HG03432 (cell line): Measurements from ENCODE around the gene MRPL12.

ENCODE experiments used
- ATAC-seq: cut with Tn5 transposase; IDR thresholded peaks from one replicate; pipeline ENCODE4 v1.9.1; 2021; ENCODE audit warnings: mild to moderate bottlenecking, moderate library complexity; ENCODE audit not compliant: unreplicated experiment

The MRPL12 gene

DNA sequence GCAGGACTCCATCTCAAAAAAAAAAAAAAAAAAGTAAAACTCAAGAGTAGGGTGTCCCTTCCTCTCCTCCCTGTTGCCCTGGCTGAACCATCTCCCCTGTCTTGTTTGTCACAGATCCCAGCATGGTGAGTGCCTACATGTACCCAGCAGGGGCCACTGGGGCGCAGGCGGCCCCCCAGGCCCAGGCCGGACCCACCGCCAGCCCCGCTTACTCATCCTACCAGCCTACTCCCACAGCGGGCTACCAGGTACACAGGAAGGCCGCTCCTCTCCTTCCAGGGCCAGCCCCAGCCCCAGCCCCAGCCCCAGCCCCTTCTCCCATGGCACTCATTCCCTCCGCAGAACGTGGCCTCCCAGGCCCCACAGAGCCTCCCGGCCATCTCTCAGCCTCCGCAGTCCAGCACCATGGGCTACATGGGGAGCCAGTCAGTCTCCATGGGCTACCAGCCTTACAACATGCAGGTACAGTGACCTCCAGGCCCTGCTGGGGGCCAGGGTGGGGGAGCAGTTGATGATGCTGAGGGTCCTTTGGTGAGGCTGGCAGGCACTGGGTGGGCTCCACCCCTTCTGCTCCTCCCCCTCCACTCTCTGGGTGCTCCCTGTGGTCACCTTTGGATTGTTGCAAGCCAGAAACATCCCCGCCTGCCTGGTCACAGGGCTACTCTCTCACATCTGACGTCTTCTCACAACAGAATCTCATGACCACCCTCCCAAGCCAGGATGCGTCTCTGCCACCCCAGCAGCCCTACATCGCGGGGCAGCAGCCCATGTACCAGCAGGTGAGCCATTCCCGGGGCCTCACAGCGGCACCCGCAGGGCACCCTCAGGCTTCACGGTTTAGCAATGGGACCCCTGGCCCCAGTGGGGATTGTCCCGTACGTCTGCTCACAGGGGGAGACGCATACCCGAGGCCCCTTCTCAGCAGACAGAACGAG is 2.5 kb upstream of the MRPL12 start:
- no peak for ATAC-seq

DNA sequence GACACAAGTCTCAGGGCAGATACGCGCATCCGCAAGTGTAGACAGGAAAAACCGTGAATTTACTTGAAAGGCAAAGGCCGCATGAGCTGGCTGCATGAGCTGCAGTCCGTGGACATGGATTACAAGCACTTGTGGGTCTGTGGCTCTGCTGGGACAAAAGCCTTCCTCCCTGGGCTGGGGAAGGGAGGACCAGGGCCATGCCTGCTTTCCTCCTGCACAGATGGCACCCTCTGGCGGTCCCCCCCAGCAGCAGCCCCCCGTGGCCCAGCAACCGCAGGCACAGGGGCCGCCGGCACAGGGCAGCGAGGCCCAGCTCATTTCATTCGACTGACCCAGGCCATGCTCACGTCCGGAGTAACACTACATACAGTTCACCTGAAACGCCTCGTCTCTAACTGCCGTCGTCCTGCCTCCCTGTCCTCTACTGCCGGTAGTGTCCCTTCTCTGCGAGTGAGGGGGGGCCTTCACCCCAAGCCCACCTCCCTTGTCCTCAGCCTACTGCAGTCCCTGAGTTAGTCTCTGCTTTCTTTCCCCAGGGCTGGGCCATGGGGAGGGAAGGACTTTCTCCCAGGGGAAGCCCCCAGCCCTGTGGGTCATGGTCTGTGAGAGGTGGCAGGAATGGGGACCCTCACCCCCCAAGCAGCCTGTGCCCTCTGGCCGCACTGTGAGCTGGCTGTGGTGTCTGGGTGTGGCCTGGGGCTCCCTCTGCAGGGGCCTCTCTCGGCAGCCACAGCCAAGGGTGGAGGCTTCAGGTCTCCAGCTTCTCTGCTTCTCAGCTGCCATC is 1.7 kb upstream of the MRPL12 start:
- ATAC-seq, result no peak

DNA sequence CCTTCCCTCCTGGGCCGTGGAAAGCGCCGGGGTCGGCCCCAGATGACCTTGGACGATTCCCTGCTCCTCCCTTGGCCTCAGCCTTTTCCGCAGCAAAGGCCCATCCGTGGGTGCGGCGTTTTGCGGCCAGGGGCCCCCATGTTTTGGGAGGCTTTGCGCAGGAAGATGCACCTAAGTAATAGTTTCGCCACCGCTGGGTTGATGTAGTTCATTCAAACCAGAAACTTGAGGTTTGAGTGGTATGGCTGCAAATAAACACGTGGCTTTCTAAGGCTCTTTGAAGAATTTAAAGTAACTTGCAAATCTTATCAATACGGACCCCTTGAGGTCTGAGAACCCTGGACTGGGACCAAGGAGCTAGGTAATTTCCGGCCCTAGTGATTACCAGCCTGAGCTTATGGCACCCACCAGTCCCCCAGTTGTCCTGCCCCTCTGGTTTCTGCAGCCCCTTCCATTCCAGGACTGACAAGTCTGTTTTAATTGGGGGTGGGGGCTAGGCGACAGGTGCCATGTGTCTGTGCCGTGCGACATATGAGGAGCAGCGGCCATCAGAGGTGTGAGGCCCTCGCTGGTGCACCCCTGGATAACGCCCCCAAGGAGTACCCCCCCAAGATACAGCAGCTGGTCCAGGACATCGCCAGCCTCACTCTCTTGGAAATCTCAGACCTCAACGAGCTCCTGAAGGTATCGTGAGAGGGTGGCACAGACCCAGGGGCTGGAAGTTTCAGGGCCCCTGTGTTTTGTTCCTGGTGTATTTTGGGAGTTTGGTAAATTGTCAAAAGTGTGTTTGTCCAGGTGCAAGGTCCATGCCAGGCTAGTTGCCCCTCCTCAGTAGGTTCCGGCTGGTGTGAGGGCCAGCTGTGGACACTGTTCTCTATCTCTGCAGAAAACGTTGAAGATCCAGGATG is 834 bp downstream of the MRPL12 start:
- ATAC-seq, result no peak

DNA sequence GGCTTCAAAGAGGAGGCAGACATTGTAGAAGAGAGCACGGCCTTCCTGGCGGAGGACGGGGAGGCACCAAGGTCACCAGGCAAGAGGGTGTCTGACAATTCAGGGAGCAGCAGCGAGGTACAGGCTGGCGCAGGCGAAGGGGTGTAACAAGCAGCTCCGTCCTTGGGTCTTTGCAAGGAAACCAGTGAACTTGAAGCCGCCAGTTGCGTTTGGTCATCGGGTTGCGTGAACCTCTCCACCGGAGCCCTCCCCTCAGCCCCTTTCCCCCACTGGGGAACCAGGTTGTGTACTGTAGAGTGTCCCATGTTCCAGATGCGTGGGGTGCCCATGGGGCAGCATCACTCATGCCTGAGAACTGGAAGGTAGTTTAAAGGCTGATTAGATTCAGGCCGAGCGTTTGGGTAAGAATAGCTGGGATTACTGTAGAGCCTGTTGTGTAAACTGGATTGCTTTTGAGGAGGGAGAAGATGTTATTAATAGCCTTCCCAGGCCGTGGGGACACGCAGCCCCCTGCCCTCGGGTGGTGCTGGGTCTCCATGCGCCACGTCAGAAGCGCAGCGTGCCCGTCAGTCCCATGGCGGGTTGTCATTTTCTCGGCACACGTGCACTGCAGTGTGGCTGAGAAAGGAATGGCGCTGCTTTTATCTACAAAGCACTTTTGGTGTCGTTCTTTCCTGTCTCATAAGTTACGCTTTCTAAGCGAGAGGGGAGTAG is 2.5 kb downstream of the MRPL12 start:
- no peak for ATAC-seq

DNA sequence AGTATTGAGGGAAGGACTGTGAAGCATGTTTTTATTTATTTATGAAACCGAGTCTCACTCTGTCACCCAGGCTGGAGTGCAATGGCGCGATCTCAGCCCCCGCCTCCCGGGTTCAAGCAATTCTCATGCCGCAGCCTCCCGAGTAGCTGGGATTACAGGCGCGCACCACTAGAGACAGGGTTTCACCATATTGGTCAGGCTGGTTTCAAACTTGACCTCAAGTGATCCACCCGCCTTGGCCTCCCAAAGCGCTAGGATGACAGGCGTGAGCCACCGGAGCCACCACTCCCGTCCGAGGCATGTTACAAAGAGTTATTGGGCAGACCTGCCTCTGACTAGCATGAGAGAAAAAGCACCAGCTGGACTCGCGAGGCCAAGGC is 3.1 kb downstream of the MRPL12 start:
- no peak for ATAC-seq

DNA sequence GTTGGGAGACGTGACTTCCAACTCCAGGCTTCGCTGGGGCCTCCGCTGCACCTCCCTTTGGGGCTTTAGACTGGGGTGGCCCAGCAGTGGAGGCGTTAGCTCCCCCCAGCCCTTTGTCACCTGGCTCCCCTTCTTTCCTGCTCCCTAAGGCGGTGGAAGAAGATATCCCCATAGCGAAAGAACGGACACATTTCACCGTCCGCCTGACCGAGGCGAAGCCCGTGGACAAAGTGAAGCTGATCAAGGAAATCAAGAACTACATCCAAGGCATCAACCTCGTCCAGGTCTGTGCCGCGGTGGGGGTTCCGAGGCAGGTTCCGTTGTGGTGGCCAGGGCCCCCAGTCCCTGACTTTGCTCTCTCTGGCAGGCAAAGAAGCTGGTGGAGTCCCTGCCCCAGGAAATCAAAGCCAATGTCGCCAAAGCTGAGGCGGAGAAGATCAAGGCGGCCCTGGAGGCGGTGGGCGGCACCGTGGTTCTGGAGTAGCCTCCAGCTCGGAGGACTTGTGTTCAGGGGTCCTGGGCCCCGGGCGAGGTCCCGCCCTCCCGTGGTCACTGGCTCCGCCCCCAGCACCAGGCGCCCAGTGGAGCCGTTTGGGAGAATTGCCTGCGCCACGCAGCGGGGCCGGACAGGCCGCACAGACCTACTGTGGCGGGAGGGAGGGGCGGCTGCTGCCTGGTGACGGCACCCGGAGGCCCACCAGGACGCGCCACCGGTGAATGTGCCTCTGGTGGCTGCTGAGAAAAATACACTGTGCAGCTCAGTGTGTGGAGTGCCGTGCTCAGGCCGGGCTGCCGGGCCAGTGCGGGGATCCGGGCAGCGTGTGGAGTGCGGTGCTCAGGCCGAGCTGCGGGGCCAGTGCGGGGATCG is 3.8 kb downstream of the MRPL12 start:
- no peak for ATAC-seq

DNA sequence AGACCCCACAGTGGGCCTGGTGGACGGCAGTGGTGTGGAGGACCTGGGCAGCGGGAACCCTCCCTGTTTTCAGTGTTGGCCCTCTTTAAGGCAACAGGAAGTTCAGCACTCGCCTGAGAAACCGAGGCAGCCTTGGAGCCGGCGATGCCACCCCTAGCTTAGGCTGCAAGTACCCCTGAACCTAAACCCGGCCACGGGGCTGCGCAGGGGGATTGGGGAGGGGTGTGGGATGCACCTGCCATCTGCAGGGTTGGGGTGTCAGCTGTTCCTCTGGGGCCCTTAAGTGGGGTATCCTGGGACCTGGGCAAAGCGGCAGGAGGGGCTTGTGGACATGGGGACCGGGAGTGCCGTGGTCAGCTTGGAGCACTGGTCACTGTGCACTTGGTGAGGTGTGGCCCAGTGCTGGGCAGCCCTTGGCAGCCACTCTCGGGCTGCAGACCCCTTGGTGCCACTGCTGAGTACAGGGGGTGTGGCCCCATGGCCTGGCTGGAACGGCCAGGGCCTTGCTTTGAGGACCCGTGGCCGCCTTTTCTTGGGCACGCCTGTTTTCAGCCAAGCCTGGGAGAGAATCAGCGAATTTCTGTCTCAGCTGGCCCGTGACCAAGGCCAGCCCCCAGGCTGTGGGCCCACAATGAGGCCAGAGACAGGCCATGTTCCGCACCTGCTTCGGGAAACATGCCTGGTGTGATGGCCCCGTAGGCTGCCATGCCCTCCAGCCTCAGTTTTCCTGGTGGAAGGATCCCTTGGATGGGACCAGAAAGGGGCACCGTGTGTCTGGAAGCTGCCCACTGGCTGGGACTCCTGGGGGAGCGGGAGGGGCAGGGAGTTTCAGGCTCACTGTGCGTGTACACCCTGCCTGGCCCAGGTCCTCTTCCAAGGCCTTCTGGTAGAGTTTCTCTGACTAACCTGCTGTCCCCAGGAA is 4.8 kb downstream of the MRPL12 start:
- no peak for ATAC-seq

DNA sequence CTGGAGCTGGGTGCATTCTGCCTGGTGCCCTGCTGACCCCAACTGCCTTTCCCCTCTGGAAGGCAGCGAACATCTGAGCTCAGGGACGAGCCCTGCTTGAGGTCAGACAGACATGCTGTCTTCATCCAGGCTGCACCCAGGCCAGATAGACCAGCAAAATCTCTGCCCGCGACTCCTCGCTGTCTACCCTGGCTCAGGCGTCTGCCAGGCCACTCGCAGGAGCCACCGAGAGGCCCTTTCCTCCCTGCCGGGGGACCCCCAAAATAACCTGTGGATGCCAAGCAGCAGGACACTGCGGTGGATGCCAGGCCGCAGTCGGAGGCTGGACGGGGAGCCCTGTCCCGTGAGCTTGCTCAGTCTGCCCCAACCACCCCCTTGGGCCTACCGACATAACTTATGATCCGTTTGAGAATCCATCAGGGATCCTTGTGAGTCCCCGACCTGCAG is 5.6 kb downstream of the MRPL12 start:
- no peak for ATAC-seq

DNA sequence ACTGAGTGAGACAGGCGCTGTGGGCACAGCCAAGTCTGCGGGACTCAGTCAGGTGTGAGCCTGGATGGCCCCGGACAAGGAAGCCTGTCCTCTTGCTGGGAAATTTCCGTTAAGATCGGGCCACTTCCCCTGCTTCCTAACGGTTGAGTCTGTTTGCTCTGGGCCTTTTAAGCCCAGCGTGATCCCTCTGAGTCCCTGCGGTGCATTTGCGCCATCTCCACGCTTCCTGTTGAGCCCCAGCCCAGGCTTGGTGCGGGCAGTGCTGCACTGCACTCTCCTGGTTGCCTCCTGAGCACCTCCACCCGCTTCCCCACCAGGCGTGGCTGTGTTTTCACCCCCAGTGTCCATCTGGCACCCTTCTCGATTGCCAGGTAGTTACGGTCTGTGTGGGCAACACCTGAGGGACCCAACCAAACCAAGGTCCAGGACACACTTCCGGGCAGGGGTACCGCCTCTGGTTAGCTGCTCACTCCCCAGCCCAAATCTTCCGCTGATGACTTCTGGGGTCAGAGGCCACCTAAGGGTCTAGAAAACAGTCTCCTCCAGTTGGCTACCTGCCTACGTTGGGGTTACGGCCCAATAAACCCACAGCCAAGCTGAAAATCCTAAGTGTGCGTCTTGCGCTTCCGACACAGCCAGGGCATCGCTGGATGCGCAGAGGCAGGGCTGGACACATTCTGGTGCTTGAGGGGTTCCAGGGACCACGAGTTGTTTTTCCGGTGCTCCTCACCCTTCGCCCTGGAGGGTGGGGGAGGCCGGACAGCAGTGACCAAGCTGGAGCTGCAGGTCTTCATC is 7.5 kb downstream of the MRPL12 start:
- ATAC-seq, result no peak

DNA sequence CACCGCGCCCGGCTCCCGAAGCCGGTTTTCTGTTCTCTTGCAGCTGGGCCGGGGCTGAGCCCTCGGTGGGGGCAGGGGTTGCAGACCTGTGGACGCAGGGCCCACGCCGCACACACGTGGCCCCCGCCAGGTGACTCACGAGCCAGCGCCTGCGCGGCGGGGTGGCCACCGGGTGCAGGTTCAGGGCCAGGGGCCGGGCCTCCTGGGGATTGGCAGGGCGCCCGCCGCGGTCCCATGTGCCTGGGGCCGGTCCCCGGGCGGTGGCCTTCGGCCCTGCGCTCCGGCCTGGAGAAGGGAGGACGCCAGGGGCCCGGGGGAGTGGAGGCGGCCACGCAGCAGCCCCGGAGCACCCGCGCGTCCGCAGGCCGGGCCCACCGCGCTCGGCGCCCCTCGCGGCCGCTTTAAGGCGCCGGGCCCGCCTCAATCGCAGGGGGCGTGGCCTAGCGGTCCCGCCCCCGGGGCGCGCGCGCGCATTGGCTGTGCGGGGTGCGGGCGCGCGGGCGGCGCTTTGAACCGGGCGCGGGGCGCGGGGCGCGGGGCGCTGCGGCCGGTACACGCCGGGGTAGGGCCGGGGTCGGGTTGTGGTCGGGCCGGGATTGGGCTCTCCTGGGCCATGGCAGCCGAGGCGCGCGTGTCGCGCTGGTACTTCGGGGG is 8.8 kb downstream of the MRPL12 start, which contains the start of gene SLC25A10:
Gene SLC25A10 (plus strand): TSS at position 471 of the 654 bp plus-strand sequence. CDS start 143 bp downstream, at position 614.
- ATAC-seq, result peak; percentile 62

DNA sequence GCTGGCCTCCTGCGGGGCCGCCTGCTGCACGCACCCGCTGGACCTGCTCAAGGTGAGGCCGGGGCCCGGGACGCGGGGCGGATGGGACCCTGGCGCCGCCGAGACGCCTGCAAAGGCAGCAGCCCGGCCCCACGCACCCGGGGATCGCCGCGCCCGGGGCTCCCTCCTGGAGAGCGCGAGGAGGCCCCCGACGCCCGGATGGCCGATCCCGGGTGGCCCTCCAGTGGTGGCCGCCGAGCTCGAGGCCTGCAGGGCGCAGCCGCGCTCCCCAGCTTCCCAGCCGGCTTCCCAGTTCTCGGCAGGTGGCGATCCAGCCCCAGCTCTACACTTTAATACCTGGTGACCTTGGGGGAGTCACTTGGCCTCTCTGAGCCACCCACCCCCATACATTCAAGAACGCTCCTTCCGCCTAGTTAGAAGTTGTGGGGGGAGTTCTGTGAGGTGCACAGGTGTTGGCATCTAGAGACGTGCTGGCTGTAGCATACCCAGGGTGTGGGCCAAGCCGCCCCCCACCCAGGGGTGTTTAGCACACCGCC is 9.4 kb downstream of the MRPL12 start:
- peak; percentile 14 for ATAC-seq

DNA sequence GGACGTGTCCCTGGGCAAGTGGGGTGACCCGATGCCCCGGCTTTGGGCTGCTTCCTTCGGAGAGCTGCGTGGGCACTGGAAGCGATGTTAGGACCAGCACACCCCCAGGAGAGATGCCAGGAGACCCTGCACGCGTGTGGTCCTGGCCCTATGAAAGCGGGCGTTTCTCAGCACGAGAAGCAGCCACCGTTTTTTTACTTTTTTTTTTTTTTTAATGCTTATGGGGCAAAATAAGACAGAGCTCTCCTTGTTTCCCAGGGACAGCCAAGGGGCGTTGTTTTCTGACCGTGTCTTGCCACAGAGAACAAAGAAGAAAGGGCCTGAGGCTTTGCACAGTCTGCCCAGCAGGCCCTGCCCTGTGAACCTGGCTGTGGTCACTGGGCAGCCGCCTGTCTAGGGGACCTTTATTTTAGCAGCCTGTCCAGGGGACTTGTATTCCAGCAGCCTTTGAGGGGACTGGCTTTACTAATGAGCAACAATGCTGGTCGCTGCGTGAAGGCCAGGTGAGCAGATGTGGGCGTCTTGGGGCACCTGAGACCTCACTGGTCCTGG is 9.9 kb downstream of the MRPL12 start:
- no peak for ATAC-seq

DNA sequence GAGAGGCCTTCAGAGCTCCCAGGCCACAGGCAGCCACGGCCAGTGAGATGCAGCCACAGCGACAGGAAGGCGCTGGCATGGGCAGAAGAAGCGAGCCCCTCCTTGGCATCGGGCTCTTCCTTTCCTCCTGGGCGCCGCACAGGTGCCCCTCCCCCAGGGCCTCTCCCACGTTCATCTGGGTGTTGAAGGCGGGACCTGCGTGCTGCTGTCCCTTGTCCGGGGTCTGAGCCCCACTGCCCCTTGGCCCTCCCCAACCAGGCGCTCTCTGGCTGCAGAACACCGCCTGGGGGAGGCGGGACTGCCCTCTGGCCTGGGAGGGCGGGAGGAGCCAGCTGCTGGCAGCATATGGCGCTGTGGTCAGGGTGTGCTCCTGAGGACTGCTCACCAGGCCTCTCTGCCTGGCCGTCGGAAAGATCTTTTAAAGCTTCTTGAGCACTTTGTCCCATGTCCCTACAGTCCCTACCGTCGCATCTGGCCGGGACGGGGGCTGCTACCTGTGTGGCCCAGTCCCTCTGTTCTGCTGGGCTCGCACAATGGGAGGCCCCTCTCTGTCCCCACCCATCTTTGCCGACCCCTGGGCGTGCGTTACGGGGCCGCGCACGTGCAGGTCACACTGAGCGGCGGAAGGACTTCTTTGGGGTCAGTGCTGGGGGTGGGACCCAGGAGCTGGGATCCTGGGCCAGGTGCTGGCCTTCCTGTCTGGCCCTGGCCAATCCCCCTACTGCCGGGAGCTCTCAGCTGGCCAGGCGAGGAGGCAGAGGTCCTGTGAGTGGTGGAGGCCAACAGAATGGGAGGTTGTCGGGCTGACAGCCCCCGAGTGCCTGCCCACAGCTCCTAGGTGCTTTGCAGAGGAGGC is 10.6 kb downstream of the MRPL12 start:
- ATAC-seq, result no peak

DNA sequence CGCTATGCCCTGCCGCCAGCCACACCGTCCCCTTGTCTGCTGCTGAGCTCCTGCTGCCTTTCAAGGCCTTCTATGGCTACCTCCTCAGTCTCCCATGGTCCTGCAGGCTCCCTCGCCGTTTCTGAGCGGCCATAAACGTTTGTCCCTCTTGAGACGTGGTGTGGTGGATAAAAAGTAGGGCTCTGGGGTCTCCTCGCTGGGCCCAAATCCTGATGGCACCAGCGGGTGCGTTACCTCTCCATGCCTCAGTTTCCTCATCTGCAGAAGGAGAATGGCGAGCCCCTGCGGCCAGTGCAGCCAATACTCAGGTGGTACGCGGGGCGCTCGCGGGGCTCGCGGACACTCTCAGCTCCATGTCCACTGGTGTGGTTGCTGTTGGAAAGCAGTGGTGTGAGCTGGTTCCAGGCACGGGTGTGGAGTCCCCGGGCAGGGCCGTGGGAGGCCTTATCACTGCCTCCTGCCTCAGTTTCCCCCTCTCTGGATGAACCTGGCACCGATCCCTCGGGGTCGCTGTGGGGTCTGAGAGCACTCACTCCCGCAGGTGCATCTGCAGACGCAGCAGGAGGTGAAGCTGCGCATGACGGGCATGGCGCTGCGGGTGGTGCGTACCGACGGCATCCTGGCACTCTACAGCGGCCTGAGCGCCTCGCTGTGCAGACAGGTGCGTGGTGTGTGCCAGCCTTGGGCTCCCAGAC is 11.4 kb downstream of the MRPL12 start:
- no peak for ATAC-seq
